Lower leg skin (tissue), 3 donors: Measurements from ENCODE around the gene AP2A1.

Source experiments
- CTCF ChIP-seq, 3 donors: fragments of 450-650 bp; IDR thresholded peaks; one replicate each; pipeline ENCODE4 v1.5.1; 2016; ENCODE audit warnings: antibody characterized with exemption in 3 of 3, mild to moderate bottlenecking in 3 of 3, moderate library complexity in 2 of 3
- POLR2A ChIP-seq, 2 donors: fragments of 450-650 bp; IDR thresholded peaks; one replicate each; pipeline ENCODE4 v1.6.1; 2016 to 2017; ENCODE audit warnings: antibody characterized with exemption in 2 of 2, mild to moderate bottlenecking in 1 of 2, moderate library complexity in 1 of 2

GRCh38 chr19:49799271-49799797, 32.5 kb downstream of the AP2A1 start:
- TF ChIP-seq CTCF (IDR thresholded peaks at IDR 0.05), result no peak
- no peak for TF ChIP-seq POLR2A (IDR thresholded peaks at IDR 0.05)
